GM21360 (cell line): ENCODE data around the gene SYT6.

ENCODE experiments used
- ATAC-seq: cut with Tn5 transposase; IDR thresholded peaks from one replicate; pipeline ENCODE4 v1.9.1; 2021; ENCODE audit warnings: mild to moderate bottlenecking, moderate library complexity; ENCODE audit not compliant: unreplicated experiment

The SYT6 gene

GRCh38 chr1:114094675-114095074 is 59.0 kb downstream of the SYT6 start:
- ATAC-seq = no peak

GRCh38 chr1:114094363-114094634 is 59.4 kb downstream of the SYT6 start:
- no peak for ATAC-seq

DNA sequence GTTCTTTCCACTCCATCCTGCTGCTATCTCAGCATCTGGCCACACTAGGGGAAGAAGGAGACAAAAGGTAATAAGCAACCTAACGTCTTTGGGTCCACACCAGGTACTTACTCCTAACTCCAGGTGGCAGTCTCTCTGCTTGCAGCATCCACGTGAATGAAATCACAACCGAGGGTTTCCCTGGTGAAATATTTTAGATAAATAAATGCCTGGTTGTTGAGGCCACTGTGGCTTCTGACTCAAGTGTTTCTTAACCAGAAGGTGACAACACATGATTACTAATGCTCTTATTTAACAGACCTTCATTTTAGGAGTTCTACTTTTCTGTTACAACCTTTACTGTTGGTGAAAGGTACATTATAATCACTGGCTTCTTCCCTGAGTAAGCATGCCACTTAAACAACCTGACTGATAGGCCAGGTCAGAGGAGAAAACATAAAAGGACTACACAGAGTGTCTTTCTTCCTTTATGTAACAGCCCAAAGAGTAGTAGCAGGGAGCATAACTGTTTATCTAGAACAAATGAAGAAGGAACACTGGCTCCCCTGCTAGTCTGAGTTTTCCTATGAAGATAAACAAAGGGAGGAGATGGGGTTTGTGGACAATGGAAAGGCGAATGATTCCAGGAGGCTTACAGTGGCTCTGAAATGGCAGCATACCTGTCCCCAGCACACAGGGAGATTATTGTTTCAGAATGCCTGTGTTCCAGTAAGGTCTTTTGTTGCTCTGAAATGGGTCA is 59.9 kb downstream of the SYT6 start:
- no peak for ATAC-seq

GRCh38 chr1:114092186-114093062 is 61.2 kb downstream of the SYT6 start:
- ATAC-seq = no peak

DNA sequence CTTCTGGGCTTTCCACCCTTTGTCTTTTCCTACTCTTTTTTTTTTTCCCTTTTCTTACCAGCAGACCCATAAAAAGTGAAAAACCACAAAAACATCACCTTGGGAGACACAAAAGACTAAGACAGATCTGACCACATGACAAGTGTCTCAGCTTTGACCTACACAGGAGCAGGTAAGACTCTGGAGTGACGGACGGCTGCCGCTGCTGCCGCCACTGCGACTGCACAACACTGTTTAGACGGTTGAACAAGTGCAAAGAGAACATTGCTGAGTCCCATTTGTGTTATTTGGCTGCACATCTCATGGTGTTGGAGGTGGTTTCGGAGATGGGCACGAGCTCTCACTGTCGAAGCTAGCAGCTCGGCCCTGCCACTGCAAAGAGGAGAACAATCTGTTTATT is 62.0 kb downstream of the SYT6 start:
- ATAC-seq = no peak

GRCh38 chr1:114090738-114091505 is 62.7 kb downstream of the SYT6 start:
- ATAC-seq = no peak

- no peak for ATAC-seq
These were observed 64.0 kb downstream of the SYT6 start for GRCh38 chr1:114089502-114090138.

GRCh38 chr1:114088392-114089299 is 65.0 kb downstream of the SYT6 start:
- ATAC-seq = no peak

GRCh38 chr1:114087495-114087894 is 66.2 kb downstream of the SYT6 start:
- no peak for ATAC-seq

- ATAC-seq = no peak
These were observed 66.9 kb downstream of the SYT6 start for GRCh38 chr1:114086601-114087368.

DNA sequence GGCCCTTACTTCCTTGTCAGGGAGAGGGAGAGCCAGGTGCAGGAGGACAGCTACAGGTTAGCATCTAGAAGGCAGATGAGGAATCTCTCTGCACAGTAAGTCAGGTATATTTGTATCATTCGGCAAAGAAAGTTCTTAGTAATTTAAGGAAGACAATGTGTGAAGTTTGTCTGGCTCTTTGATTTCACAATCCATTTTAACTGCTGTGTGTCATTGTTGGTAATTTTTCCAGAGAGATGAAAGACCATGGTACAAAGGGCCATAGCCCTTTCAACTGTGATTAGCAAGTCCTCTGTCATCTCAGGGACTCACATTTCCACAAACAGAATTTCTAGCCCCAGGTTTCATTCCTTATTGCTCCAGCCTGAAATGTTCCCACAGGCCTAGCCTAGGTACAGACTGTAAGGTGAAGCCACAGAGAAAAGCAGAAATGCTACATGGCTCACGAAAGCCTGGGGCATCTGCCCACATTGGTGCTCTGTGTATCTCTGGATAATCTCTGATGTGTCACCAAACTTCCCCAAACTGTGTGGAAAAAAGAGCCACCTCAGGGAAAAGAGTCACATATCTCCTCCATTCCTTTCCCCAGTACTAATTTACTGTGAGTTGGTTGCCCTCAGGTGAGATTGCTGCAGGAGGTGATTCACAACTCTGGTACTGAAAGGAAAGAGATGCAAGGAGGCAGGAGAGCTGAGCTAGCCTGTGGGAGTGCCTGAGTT is 70.6 kb downstream of the SYT6 start:
- ATAC-seq = no peak

DNA sequence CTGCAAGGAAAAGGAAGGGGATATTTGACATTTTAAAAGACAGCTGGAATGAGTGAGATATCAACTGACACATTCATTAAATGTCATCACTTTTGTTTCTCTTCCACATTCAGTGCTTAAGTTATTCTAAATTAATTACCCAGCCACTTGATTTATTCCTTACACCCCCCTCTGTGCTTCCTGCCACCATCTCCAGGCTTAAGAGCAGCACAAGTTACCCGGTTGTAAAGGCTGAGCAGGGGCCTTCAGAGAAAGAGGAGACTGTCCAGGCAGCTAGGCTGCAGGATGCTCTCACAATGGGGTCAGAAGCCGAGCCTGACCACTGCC is 71.4 kb downstream of the SYT6 start:
- ATAC-seq = no peak

DNA sequence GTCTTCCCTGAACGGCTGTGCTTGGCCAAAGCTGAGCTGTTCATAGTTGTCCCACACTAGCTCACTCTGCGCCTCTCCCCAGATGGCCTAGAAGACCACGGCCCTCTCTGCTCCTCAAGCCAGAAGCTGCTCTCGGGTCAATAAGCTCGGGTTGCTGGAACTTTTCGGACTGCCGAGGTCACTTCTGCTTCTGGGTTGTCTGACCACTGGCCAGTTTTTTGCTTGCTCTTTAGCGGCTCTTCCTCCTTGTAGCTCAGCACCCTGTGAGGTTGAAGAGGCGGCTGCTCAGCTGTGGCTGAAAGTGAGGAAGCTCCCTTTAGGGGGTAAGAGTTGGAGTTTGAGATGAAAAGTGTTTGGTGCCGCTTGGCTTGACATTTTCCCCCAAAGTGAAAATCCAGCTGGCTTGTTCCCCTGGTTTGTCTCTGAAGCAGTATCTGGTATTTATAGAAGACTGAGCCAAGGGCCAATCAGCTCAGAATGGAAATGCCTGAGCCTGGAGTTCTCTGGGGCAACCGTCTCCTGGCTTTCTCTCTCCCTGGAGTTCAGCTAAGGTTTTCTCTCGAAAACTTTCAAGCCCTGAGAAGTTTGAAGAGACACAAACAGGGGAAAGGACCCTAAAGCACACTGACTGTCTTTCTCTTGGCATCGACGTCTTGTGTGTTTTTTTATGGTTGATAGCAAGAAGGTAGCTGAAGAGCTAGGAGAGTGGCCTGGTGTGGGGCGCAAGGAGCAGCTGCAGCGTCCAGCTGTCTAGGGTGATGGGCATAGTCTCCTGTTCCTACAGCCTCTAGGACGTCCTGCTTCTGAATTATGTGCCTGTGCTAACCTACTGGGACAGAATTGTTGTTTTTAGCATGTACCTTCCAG is 72.0 kb downstream of the SYT6 start:
- no peak for ATAC-seq

GRCh38 chr1:114080511-114081436 is 72.9 kb downstream of the SYT6 start:
- ATAC-seq = no peak

DNA sequence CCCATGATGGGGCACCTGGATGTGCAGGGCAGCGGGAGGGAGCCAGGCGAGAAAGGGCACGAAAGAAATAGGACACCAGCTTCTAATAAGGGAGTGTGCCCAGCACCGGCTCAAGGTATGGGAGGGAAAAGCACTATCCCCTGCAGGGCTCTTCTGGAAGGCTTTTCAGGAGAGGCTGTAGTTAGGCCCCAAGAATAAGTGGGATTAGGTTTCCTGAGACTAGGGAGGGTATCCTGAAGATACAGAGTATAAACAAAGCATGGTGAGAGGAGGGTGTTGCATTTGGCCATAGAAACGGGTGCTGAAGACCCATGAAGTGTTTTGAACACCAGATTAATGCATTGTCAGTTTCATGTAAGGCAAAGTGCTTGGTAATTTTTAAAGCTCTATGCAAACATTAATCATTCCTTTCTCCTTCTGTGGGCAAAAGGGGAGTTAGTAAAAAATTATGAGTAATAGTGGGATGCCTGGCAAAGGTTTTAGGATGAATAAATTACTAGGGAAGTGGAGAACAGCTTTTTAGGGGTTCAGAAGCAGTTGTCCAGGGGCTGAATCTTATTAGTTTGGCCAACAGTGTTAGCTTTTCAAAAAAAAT is 74.0 kb downstream of the SYT6 start:
- no peak for ATAC-seq

DNA sequence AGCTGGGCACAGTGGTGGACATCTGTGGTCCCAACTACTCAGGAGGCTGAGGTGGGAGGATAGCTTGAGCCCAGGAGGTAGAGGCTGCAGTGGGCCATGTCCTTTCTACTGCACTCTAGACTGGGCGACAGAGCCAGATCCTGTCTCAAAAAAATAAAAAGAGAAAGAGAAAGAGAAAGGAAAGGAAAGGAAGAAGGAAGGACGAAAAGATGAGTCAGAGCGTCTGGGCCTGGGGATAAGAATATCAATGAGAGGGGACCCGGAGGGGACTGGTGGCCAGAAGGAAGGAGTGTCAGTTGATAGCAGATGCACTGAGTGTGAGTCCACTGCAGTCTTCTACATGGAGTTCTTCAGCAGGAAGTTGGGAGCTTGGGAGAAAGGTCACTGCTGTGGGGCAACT is 75.6 kb downstream of the SYT6 start:
- ATAC-seq = no peak

- ATAC-seq = no peak
These were observed 76.5 kb downstream of the SYT6 start for GRCh38 chr1:114077188-114077587.
